Fibroblast of peridontal ligament (primary cell): ENCODE results near the gene TBPL2.
A peak's percentile ranks its signal among the peaks of the same experiment; 100 is the strongest.
"Not testable (repeated sequence)": the region's sequence is repeated elsewhere in the genome, so short reads cannot be mapped to it uniquely, and the experiment has no call there.

Experiments used
- DNase-seq: peaks from one replicate; pipeline ENCODE4 v3.0.0-alpha.2; 2010; ENCODE audit errors: extremely low read depth

TBPL2 gene

DNA sequence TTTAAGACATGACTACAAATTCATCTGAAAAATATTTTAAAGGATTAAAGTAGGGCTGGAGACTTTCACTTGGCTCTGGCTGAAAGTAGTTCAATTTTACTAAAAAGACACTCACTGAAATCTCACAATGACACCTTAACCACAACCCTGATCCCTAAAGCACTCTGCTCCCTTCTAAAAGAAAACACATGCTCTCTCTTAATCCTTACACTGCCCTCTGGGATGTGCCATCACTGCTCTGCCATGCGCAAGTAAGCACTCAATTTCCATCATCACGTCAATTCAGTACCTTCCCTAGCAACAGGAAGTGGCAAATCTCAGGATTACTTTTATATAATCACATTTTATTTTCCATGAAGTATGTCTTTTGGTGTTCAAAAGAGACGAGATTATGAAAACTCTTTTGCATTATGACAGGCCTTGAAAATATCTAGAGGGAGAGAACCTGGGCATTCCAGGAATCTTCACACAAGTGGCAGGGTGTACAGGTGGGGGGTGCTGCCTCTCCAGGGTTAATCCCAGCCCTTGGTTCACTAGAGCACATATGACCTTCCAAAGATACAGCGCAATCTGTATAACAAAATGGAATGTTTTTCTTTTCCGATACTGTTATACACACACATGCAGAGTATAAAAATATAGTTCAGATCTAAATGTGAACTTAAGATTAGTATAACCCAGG lies 36.1 kb downstream of the TBPL2 start:
- DNase-seq: no peak

- no peak for DNase-seq
Observed at GRCh38 chr14:55401751-55402150, 38.7 kb downstream of the TBPL2 start.

- no peak for DNase-seq
Observed at GRCh38 chr14:55399852-55400251, 40.6 kb downstream of the TBPL2 start.

DNA sequence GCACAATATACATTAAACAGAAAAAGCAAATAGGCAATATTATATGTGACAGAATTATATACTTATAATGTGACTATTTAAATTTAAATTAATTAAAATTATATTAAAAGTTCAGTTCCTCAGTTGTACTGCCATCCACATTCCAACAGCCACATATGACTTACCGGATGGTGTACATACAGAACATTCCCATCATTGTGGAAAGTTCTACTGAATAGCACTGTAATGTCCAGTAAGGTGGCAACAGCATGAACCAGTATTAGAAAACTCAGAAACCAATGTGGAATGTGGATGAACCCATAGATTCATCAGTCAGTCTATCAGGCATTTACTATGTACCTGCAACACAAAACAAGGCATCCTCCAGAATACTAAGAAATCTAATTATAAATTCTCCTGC lies 41.2 kb downstream of the TBPL2 start:
- no peak for DNase-seq

DNA sequence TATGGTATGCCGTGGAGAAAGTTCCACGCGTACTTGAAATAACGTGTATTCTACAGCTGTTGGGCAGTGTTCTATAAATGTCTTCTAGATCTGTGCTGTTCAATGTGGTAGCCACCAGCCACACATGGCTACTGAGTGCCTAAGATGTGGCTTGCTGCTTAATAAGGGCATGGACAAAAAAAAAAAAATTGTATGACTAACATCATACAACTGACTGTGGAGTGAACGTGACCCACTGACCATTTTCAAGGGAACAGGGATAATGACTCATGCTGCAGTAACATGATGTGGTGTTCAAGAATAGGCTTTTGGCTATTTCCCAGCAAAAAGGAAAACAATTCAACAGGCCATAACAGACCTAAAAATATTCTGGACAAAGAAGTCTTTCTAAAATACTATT lies 41.7 kb downstream of the TBPL2 start:
- DNase-seq: peak; percentile 96

- DNase-seq: peak; percentile 91
Observed at GRCh38 chr14:55389330-55389729, 51.1 kb downstream of the TBPL2 start.

DNA sequence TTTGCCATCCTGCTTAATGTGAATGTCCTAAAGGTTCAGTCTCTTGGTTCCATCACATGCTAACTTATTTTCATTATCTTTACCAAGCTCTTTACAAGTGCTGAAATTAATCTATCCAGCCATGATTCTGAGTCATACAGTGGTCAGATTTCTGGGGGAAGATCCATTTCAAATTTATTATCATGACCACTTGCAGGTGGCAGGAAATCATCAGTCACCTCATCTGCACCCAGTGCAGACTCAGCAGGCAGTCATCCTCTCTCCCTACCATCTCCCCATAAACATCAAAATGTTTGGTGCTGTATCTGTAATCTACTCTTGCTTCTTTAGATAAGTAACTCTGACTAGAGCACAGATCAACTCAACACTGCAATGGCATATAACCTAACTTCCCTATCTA lies 52.3 kb downstream of the TBPL2 start:
- DNase-seq: no peak

GRCh38 chr14:55387121-55387520 lies 53.3 kb downstream of the TBPL2 start:
- DNase-seq: no peak

GRCh38 chr14:55386037-55386808 lies 54.2 kb downstream of the TBPL2 start:
- DNase-seq: peak; percentile 38

DNA sequence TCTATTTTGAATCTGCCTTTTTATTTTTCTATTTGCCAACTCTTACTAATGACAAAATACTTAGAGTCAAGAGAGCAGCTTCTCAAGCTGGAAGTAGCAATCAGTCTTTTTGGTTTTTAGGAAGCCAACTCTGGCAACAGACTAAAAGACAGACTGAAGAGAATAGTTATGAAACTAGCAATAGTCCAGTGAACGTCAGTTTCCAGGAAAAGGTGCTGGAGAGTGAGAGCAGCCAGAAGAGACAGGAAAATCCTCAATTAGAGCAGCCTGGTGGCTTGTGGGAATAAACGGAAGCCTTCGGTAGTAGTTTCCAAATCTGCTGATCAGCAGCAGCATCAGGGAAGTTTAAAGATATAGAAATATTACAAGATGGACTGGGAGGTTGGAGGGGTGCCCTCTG lies 55.9 kb downstream of the TBPL2 start:
- no peak for DNase-seq

DNA sequence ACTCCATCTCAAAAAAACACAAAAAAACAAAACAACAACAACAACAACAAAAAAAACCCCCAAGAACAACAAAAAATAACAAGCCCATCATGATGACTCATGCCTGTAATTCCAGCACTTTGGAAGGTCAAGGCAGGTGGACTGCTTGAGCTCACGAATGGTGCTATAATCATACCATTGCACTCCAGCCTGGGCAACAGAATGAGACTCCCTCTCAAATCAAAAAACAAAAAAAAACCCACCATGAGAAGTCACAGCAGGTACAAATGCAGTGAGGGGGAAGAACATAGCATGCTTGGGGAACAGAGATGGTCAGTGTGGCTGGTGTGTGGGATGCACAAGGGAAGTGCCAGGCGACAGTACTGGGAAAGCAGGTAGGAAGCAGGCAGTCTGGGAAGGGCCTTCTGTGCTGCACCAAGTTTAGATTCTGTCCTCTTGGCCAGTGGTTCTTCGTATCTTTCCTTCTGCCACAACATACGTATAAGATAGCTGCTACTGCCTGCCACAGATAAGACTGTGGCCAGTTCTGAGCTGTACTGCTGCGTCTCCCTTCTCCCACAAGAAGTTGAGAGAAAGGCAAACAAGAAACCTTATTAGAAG lies 56.8 kb downstream of the TBPL2 start:
- DNase-seq: no peak

- not testable (repeated sequence) for DNase-seq
Observed at GRCh38 chr14:55383056-55383466, 57.4 kb downstream of the TBPL2 start.

DNA sequence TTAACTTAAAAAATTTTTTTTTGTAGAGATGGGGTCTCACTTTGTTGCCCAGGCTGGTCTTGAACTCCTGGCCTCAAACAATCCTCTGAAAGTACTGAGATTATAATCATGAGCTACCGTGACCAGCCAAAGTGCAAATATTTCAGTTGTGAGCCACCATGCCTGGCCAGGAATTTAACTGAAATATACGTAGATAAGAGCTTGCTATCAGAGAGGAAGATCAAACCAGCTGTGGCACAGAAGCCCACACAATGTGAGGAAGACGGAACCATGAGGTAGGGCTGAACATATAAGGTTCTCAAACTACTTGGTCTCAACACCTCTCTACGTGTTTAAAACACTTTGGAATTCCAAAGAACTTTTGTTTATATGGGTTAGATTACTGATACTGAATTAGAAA lies 57.9 kb downstream of the TBPL2 start:
- DNase-seq: no peak

DNA sequence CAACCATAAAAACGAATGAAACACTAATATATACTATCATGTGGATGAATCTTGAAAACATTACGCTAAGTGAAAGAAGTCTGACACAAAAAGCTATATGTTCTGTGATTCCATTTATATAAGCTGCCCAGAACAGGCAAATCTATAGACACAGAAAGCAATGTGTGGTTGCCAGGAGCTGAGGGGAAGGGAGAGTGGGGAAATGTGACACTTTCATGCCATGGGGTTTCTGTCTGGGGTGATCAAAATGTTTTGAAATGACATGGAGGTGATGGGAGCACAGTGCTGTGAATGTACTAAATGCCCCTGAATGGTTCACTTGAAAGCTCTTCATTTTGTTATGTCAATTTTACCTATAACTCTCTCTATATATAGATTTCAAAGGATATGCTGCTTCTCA lies 58.9 kb downstream of the TBPL2 start:
- no peak for DNase-seq

DNA sequence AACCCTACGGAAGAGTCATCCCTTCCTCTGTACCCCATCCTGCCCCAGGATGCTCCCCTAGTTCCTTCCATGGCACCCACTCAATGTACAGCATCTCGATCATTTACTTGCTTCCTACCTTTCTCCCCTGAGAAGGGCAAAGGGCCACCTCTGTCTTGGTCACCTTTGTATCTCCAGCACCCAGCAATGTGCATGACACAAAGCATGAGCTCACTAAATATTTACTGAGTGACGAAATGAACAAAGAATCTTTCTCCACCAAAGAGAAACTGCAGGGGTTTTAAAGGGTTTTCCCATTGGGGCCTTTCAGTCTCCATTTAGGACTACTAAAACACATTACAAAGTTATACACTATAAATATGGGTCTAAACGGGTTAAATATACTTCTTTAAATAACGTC lies 59.4 kb downstream of the TBPL2 start:
- no peak for DNase-seq

GRCh38 chr14:55377236-55377635 lies 63.2 kb downstream of the TBPL2 start:
- no peak for DNase-seq

DNA sequence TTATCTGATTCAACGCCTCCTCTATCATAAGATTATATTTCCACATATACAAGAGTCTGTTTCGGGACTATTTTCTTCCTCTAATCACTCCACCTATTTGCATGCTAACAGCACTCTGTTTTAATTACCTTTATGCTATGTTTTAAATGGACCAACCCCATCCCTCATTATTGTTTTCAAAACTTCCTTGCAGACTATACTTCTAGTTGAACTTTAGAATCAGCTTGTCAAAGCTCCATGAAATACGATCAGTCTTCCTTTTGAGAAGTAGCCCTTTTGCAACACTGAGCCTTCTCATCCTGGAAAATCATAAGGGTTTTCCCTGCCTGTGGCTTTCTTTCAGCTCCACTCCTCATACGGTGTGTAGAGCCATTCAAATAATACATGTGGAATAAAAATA lies 65.6 kb downstream of the TBPL2 start:
- no peak for DNase-seq

DNA sequence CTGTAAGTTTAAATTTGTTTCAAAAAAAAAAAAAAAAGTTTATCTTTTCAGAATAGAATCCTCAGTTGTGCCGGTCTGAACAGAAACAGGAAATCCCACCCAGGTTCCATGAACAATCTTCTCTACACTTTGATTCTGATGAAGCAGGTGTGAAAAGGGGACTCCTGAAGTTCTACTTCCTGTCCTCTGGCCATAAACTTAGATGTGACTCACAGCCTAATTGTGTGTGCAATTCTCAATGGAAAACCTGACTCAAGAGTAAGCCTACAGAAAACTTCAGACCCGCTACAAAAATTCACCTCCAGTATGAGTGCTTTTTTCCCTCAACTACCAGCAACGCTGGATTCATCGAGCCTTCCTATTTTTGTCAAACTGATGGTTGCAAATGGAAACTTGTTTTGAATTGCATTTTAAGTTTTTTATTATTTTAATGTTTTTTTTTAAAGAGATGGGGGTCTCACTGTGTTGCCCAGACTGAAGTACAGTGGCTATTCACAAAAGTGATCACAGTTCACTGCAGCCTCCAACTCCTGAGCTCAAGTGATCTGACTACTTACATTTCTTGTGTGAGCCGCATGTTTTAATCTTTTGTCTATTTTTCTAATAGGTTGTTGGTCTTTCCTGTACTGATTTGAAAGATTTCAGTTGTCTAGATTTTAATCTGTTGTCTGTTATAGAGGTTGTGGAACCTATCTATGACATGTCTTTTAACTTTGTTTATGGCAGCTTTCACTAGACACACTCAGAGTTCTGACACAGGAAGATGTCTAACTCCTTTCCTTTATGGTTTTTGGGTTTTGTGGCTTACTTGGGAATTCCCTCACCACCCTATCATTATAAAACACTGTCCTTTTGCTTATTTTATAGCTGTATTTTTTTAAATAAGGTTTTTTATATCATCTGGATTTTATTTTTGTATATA lies 66.4 kb downstream of the TBPL2 start:
- DNase-seq: peak; percentile 39

DNA sequence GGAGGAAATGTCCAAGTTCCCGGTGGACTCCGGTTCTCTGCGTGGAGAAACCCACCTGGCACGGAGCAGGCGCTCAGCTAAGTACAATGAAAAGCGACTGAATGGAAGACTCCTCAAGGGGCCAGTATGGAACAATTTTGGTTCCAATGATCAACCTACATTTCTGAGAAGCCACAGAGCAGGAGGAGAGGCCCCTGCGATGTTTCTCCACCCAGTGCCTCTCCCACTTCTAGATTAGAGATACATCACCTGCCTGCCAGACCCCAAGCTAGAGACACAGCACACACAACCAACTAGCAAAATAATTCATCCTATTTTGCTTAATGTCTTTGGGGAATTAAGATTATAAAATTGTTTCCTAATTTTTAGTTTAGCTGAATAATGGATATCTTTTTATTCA lies 67.6 kb downstream of the TBPL2 start:
- no peak for DNase-seq

DNA sequence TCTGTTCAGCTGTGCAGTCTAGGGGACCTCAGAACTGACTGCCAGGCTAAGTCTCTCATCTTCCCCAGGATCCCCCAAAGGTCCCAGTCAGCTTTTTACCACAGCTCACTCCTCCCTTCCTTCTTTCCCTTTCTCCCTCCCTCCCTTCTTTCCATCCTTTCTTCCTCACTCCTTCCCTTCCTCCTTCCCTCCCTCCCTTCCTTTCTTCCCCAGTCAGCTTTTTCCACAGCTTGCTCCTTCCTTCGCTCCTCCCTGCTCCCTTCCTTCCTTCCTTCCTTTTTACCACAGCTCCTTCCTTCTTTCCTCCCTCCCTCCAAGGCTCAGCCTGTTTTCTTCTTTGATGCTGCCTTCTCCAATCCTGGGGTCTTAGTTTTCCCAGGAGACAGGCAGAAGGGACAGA lies 68.0 kb downstream of the TBPL2 start:
- DNase-seq: no peak

DNA sequence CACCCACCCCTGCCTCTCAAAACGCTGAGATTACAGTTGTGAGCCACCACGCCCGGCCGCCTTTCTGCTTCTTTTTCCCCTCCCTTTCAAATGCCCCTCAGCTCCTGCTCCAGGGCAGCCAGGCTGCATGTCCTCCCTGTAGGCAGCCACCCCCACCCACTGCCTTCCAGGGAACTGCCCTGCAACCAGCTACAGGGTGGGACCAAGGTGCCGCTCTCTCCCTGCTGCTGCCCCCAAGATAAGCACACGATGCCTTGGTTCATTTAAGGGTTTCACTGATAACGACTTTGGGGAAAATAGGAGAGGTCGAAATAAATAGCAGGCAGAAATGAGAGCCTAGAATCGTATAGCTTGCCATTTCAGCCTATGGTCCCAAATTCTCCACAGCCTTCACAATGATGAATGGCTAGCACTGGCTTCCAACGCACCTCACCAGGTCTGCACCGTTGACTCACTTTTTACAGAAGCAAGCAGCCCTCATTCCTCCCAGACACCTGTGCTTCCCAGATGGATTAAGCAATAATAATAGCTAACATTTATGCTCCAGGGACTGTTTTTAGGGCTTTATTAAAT lies 69.4 kb downstream of the TBPL2 start:
- no peak for DNase-seq

GRCh38 chr14:55366271-55366670 lies 74.1 kb downstream of the TBPL2 start:
- peak; percentile 78 for DNase-seq
